Prostate gland (tissue), 2 donors: ENCODE results near the gene C1orf216. TPM values are rescaled to one million over a fixed set of nuclear protein-coding genes. Genes with fewer than 3 reads are reported as not detected.
A peak's percentile ranks its signal among the peaks of the same experiment; 100 is the strongest.
"Not testable (repeated sequence)": the region's sequence is repeated elsewhere in the genome, so short reads cannot be mapped to it uniquely, and the experiment has no call there.

Source experiments
- DNase-seq: peaks from one replicate; pipeline ENCODE4 v3.0.0-alpha.2; 2019; ENCODE audit warnings: low spot score
- H3K27ac ChIP-seq, 2 donors: fragments of 200-600 bp; sonication (generic); 2 replicates each; pipeline ENCODE4 v1.5.1; 2017 to 2019
- H3K27me3 ChIP-seq: fragments of 200-600 bp; sonication (generic); replicated peaks from 2 replicates; pipeline ENCODE4 v1.5.1; 2019; ENCODE audit not compliant: insufficient read depth
- H3K36me3 ChIP-seq, 2 donors: fragments of 200-600 bp; sonication (generic); 1 replicate in 1 of 2; 2 replicates in 1 of 2; pipeline versions ENCODE4 v1.5.1 to v1.8.1; 2017 to 2019
- H3K4me1 ChIP-seq: fragments of 200-600 bp; sonication (generic); replicated peaks from 2 replicates; pipeline ENCODE4 v1.5.1; 2019
- H3K4me3 ChIP-seq, 2 donors: fragments of 200-600 bp; sonication (generic); 2 replicates each; pipeline ENCODE4 v1.5.1; 2017 to 2019
- H3K9me3 ChIP-seq: fragments of 200-600 bp; sonication (generic); 2 replicates; pipeline ENCODE4 v1.5.1; 2017
- POLR2A ChIP-seq: fragments of 450-650 bp; IDR thresholded peaks from one replicate; pipeline ENCODE4 v1.6.1; 2016; ENCODE audit warnings: antibody characterized with exemption, mild to moderate bottlenecking
- POLR2AphosphoS5 ChIP-seq: sonication (generic); formaldehyde crosslinking; IDR thresholded peaks from one replicate; pipeline ENCODE4 v1.6.1; 2017; ENCODE audit warnings: antibody characterized with exemption
- WGBS: methylation state at CpG from one replicate; pipeline ENCODE4 v1.1.5; 2018; 5-methylcytosine and 5-hydroxymethylcytosine counted together
- intact Hi-C: fragments of 100-400 bp; cut with DNase I; formaldehyde crosslinking; loops from one replicate; pipeline ENCODE4 v1.14.2; 2022
- total RNA-seq, 2 donors: library from RNA; depleted of rRNA; stranded (reverse); fragments of >200 nt; gene quantifications; one replicate each; pipeline ENCODE4 v1.1.0, GENCODE V29; 2016
- TF ChIP-seq, protein P1 (sequence below), 4 experiments: fragments of 200-600 bp in 2 of 4; fragments of 450-650 bp in 2 of 4; sonication (generic) in 2 of 4; IDR thresholded peaks; 1 replicate in 3 of 4; 2 replicates in 1 of 4; pipeline ENCODE4 v1.5.1; 2016 to 2019; ENCODE audit warnings: antibody characterized with exemption in 4 of 4, mild to moderate bottlenecking in 2 of 4, moderate library complexity in 2 of 4

Gene C1orf216
- total RNA-seq, 2 donors from 2014 or later, result 10.1 to 12.9 TPM

DNA sequence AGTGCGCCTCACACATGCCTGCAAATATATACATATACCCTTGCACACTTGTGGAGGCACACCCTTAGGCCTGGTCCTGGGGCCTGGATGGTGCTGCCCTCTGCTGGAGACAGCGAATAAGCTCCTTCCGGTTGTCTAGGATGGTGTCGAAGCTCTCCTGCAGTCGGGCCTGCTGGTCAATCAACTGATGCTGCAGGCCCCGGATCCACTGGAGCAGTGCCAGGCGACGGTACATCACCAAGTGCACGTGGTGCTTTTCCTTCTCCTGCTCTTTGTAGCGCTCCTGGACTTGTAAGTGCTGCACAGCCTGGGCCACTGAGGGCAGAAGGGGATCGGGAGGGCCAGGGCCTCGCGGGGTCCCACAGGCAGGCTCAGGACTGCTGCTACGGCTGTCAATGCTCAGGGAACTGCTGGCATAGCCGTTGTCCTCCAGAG lies 3.1 kb downstream of the C1orf216 start:
- intact Hi-C loops, result loop anchor here (5.0 kb wide), 2 partner anchors 73 to 263 kb away; partner anchors contain the start of gene PSMB2

DNA sequence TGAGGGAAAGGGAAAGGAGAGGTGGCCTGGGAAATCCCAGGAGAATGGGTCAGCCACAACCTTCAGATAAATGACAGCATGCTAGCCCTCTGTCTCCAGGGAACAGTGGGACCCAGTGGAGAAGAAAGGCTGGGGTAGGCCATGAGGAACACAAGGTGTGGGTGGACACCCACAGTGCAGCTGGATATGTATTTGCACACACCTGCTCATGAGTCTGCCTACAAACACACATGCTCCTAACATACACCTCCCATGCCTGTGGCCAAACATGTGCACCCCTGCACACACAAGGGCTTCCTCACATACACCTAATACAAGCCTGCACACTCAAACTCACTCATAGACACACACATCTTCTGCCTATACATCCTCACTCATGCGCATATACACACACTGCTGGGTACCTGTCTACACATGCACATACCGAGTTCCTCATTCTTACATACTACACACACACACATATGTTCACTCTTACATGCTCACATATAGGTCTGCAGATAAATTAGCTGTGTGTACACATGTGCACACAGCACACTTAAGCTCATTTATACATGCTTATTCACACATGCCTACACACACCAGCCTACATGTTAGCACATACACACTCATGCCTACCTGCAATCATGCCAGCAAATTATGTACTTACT lies 3.6 kb downstream of the C1orf216 start:
- no peaks in the 10 kb centered on the region for H3K36me3 ChIP-seq
- no peak for DNase-seq
- no peak overlapping the region for H3K4me3 ChIP-seq
- H3K9me3 ChIP-seq, result no peaks in the 10 kb centered on the region
- WGBS, result 95% methylated on average over 2 of the region's 2 CpGs
- no peaks in the 10 kb centered on the region for H3K27me3 ChIP-seq
- no peak overlapping the region for H3K27ac ChIP-seq
- H3K4me1 ChIP-seq, result peaks cover 3% of the 10 kb centered on the region
- intact Hi-C loops, result loop anchor here (5.0 kb wide), 2 partner anchors 73 to 263 kb away; partner anchors contain the start of gene PSMB2
- TF ChIP-seq POLR2A (no peak), POLR2AphosphoS5 (no peak)
- TF ChIP-seq, protein P1, sequence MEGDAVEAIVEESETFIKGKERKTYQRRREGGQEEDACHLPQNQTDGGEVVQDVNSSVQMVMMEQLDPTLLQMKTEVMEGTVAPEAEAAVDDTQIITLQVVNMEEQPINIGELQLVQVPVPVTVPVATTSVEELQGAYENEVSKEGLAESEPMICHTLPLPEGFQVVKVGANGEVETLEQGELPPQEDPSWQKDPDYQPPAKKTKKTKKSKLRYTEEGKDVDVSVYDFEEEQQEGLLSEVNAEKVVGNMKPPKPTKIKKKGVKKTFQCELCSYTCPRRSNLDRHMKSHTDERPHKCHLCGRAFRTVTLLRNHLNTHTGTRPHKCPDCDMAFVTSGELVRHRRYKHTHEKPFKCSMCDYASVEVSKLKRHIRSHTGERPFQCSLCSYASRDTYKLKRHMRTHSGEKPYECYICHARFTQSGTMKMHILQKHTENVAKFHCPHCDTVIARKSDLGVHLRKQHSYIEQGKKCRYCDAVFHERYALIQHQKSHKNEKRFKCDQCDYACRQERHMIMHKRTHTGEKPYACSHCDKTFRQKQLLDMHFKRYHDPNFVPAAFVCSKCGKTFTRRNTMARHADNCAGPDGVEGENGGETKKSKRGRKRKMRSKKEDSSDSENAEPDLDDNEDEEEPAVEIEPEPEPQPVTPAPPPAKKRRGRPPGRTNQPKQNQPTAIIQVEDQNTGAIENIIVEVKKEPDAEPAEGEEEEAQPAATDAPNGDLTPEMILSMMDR (IDR thresholded peaks at IDR 0.05), result no peak

More for the DNA sequence above, 3.1 kb downstream of the C1orf216 start:
- Histone ChIP-seq H3K27me3 (no peaks in the 10 kb centered on the region), H3K9me3 (no peaks in the 10 kb centered on the region), H3K4me1 (peaks cover 3% of the 10 kb centered on the region), H3K27ac (no peak overlapping the region), H3K4me3 (no peak overlapping the region), H3K36me3 (no peaks in the 10 kb centered on the region)
- DNase-seq, result peak; percentile 60
- WGBS, result 35% methylated on average over 15 of the region's 15 CpGs
- TF ChIP-seq, protein P1 (IDR thresholded peaks at IDR 0.05), result peak; percentile 62 to 74 (median 68)
- TF ChIP-seq POLR2A (no peak), POLR2AphosphoS5 (peak; percentile 46)

DNA sequence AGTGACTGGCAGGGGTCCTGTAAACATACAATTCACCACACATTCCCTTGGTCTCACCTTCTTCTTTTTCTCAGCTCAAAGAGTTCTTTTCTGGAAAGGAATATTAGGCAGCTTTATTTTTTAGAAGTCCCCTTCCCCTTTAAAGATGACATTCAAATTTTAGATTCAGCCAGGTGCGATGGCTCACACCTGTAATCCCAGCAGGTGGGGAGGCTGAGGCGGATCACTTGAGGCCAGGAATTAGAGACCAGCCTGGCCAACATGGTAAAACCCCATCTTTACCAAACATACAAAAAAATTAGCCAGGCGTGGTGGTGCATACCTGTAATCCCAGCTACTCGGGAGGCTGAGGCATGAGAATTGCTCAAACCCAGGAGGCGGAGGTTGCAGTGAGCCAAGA lies 7.6 kb downstream of the C1orf216 start:
- H3K36me3 ChIP-seq, H3K27me3 ChIP-seq, intact Hi-C loops, H3K4me3 ChIP-seq, H3K27ac ChIP-seq, H3K9me3 ChIP-seq, H3K4me1 ChIP-seq, DNase-seq: not testable (repeated sequence)
- WGBS, result 92% methylated on average over 5 of the region's 5 CpGs

DNA sequence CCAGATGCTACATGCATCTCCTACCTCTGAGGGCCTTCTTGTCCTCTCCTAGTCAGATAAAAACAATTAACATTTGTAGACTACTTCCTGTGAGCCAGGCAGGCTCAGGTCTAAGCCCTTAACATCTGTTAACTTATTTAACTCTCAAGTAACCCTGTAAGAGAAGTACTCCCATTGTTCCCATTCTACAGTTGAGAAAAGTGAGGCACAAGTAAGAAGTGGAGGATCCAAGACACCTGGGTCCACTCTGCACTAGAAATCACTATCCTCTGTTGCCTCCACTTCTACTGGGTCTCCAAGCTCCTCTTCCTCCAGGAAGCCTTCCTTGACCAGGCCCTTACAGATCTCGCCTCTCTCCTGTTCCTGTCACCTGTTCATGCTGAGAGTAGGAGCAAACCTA lies 9.7 kb downstream of the C1orf216 start:
- no peak for DNase-seq
- H3K27ac ChIP-seq, result no peak overlapping the region
- no peaks in the 10 kb centered on the region for H3K36me3 ChIP-seq
- TF ChIP-seq POLR2A, result no peak
- TF ChIP-seq, protein P1 (IDR thresholded peaks at IDR 0.05), result no peak
- no peak for TF ChIP-seq POLR2AphosphoS5
- intact Hi-C loops, result no loop called here
- no peaks in the 10 kb centered on the region for H3K9me3 ChIP-seq
- H3K4me1 ChIP-seq, result no peaks in the 10 kb centered on the region
- H3K27me3 ChIP-seq, result no peaks in the 10 kb centered on the region
- H3K4me3 ChIP-seq, result no peak overlapping the region
- WGBS, result 95% methylated on average over 1 of the region's 1 CpG

DNA sequence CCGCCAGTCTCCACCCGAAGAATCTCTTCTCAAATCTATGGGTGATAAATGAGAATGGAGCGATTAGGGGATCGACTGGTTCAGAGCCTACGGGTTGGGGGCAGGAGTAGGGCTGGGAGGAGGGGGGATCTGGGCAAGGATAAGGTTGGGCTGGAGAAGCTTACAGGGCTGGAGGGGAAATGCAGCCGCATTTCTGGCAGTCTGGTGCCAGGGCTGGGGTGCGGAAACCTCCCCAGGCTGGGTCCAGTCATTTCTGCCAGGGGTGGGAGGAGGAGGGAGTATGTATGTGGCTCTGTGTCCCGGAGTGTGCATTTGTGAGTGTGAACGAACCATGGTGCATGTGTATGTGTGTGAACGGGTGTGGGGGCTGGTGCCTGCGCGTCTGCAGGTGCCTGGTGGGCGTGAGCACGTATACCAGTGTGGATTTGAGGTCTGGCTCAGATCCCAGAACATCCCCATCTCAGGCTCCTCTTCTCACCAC lies 10.2 kb downstream of the C1orf216 start:
- peak overlapping the region; percentile 27 to 44 for H3K4me3 ChIP-seq
- H3K27ac ChIP-seq, result no peak overlapping the region
- WGBS, result 13% methylated on average over 14 of the region's 14 CpGs
- intact Hi-C loops, result no loop called here
- no peak for DNase-seq
- no peaks in the 10 kb centered on the region for H3K27me3 ChIP-seq
- TF ChIP-seq POLR2A (no peak), POLR2AphosphoS5 (no peak)
- TF ChIP-seq, protein P1 (IDR thresholded peaks at IDR 0.05), result no peak
- H3K4me1 ChIP-seq, result no peaks in the 10 kb centered on the region
- no peaks in the 10 kb centered on the region for H3K36me3 ChIP-seq
- H3K9me3 ChIP-seq, result no peaks in the 10 kb centered on the region
